OCI-M1 (cell line): ENCODE results near the gene NRXN3.

Experiments used
- DNase-seq: peaks from one replicate; lab custom pipeline; 2025; lab: John Stamatoyannopoulos, UW

The NRXN3 gene

GRCh38 chr14:79281244-79282152 lies 1111.3 kb downstream of the NRXN3 start:
- no peak for DNase-seq

- no peak for DNase-seq
Measured at GRCh38 chr14:79284621-79285020, 1114.4 kb downstream of the NRXN3 start.

DNA sequence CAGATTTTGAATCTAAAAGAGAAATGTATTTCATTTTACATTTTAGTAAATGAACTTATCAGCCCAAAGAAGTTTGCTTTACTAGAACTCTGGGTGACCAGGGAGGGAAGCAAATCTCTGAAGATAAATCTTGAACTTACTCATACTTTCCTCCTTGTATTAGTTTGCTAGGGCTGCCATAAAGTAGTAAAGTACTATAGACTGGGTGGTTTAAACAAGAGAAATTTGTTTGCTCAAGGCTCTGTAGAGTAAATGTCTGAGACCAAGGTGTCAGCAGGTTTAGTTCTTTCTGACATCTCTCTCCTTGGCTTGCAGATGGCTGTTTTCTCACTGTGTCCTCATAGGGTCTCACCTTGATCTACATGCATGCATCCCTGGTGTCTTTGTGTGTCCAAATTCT lies 1115.1 kb downstream of the NRXN3 start:
- no peak for DNase-seq

GRCh38 chr14:79287976-79288375 lies 1117.8 kb downstream of the NRXN3 start:
- no peak for DNase-seq

DNA sequence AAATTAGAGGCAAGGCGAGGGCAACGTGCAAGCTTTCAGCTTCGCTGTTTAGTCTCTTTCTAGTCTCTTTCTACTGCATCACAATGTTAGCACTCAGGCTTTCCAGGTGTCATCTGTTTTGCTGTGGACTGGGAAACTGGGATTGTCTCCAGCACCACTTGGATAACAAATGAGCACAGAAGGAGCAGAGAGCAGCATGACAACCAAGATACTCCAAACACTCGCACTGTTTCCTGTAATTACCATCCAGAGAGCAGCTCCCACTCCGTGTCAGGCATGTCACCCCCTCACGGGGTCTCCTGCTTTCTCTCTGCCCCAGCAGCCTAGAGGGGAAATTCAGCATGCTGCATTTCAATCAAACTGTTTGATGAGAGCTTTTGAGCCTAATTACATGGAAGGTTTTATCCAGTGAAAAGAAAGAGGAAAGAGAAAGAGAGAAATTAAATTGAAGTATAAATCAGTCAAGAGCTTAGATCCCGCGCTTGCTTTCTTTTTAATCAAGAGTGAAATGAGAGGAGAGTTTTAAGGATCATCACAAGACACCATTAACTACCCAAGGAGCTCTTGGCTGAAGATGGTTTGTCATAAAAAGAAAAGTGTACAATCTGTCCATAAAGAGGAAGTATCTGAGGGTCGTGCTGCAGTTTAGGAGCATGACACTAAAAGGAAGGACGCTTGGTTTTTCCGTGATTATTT lies 1123.5 kb downstream of the NRXN3 start:
- DNase-seq = no peak

DNA sequence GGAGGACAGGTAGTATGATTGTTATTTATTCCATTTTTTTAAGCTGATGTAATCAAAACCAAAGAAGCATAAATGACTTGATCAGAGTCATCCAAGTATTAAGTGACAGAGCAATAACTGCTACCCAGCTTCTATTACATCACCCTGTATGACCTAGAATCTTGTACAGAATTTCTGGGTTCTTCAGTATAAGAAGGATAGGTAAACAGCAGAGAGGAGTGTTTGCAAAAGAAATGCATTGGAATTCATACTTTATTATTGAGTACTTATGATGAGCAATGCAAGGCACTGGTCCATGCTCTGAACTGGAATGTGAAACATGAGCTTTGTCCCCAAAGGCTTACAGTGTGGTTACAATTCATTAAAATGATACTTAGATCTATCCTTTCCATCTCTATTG lies 1124.3 kb downstream of the NRXN3 start:
- no peak for DNase-seq

DNA sequence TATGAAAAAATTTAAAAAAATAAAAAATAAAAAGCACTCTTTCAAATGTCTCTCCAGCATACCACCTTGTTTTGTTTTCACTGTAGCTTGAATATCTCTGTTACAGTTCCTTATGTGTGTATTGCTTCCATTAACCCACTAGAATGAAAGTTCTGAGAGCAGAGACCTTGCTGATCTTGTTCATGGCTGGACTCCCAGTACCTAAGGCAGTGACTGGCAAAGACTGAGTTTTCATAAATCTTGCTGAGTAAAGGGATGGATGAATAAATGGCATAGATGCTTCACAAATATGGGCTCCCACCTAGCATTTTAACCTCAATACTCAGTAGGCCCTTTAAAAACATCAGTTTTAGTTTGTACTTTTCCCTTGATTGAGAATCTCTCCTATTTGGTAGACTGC lies 1125.2 kb downstream of the NRXN3 start:
- no peak for DNase-seq

GRCh38 chr14:79298373-79298772 lies 1128.2 kb downstream of the NRXN3 start:
- no peak for DNase-seq

GRCh38 chr14:79299162-79299561 lies 1129.0 kb downstream of the NRXN3 start:
- DNase-seq = no peak

DNA sequence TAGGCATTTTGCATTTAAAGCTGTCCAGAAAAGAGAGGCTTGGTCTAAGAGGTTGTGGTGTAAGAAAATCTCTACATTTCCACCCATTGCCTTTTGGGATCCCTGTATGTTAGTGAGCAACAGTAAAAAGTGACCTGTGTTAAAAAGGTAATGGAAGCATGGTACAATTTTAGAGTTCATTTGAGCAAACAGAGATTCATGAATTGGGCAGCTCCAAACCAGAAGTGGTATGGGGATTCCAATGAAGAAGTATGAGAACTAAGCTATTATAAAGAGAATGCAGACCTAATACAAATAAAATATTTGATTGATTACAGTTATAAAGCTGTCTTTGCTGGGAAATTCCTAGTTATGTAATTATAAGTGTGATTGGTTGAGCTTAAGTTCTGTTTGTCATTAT lies 1134.1 kb downstream of the NRXN3 start:
- no peak for DNase-seq

- DNase-seq = no peak
Measured at GRCh38 chr14:79306546-79306945, 1136.4 kb downstream of the NRXN3 start.

DNA sequence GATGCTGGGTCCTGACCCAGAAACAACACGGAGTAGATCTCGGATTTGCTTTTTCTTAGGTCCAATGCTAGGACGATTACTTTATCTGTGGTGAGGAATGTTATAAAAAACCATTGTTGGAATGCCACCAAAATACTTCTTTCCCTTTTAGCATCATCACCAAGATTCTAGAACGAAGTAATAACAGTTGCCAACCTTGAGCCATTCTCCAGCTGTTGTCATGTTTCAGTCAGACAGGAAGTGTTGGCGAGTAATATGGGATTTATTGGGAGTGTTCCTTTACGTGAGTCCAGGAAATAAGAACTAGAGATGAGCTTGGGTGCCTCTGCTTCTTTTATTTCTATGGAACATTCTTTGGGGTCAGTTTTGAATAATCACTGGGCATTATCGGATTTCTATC lies 1148.2 kb downstream of the NRXN3 start:
- DNase-seq = no peak

DNA sequence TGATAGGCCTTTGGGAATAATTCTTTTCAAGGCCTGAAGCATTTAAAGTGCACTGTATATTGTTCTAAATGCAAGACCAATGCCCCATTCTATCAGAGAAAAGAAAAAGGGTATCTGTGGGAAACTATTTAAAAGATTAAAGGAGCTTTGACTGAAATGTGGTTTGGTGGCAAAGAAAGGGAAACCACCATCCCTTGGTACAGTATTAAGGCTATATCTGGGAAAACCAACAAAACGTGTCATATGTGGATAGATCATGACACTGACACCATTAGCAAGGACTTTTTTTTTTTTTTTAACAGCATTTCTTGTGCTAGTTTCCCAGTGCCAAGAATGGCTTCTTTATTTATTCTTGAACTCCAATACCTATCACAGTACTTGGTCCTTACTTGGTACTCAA lies 1150.4 kb downstream of the NRXN3 start:
- no peak for DNase-seq

DNA sequence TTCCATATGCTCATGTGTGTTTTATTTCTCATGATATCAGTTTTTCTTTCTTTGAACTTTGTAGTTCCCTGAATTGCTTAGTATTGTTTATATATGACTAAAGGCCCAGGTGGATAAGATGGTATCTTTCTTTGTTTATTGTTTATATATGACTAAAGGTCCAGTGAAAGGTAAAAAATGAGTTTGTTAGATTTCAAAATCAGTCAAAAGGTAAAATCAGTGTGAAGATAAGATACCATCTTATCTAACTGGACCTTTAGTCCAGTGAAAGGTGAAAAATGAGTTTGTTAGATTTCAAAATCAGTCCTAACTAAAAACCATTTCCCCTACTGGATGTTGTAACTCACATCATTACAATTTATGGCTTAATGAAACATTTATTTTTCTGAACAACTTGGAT lies 1150.9 kb downstream of the NRXN3 start:
- no peak for DNase-seq

GRCh38 chr14:79325071-79325470 lies 1154.9 kb downstream of the NRXN3 start:
- no peak for DNase-seq

DNA sequence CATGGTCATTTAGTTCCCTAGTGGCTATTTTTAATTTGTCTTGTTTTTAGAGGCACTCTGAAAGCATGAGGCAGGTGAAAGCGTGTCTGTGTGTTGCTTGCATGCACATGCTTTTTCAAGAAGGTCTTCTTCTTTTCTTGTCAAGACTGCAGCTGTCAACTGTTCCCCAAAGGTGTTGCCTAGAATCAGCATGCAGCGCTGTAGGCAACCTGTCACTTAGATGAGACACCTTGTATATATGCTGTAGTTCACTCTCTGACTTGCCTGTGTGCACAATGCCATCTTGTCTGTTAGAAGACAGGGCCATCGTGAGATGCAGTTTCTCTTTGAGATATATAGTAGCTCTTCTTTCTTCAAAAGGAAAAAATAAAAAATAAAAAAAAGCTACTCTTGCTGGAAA lies 1155.4 kb downstream of the NRXN3 start:
- DNase-seq = no peak

GRCh38 chr14:79328863-79329262 lies 1158.7 kb downstream of the NRXN3 start:
- DNase-seq = no peak

DNA sequence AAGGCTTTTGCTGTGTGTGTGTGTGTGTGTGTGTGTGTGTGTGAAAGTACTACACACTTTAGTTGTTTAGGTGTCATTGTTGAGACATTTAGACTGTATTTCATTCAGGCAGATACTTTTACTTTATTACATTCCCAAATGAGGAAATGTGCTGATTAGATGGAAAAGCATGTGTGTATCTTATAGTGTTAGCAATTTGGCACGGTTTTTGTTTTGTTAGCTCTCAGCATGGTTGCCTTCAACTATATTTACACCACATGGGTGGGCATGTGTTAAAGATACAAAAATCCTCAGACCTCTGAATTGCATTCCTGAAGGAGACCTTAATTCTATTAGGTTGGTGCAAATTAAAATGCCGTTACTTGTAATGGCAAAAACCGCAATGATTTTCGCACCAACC lies 1161.7 kb downstream of the NRXN3 start:
- DNase-seq = no peak

GRCh38 chr14:79332504-79333197 lies 1162.5 kb downstream of the NRXN3 start:
- DNase-seq = no peak

DNA sequence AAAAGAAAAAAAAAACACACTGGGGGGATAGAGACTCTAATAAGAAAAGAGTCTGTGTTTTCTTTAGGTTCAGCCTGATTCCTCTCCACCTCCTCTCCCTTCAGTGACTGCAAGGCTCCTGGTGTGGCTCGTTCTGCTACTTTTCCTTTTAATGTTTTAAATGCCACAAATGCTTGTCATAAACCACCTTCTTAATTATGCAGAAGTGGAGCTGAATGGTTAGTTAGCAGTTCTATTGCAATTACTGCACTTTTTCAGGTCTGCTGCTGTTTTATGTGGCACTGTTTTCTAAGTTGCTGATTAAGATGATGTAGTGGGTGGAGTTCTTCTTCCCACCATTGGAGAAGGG lies 1163.0 kb downstream of the NRXN3 start:
- DNase-seq = no peak

- no peak for DNase-seq
Measured at GRCh38 chr14:79334272-79334671, 1164.1 kb downstream of the NRXN3 start.

- peak; percentile 6 for DNase-seq
Measured at GRCh38 chr14:79337761-79338160, 1167.6 kb downstream of the NRXN3 start.

DNA sequence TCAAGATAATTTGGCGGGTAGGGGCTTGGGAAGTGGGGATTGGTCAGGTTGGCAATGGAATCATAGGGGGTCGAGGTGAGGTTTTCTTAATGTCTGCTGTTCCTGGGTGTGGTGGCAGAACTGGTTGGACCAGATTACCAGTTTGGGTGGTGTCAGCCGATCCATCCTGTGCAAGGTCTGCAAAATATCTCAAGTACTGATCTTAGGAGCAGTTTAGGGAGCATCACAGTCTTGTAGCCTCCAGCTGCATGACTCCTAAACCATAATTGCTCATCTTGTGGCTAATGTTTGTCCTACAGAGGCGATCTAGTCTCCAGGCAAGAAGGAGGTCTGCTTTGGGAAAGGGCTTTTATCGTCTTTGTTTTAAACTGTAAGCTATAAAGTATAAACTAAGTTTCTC lies 1172.8 kb downstream of the NRXN3 start:
- DNase-seq = no peak
